HepG2 (cell line): ENCODE measurements around the gene TICAM2. TPM values are rescaled to one million over a fixed set of nuclear protein-coding genes. Genes with fewer than 3 reads are reported as not detected.

Experiments
- CENPBD1 ChIP-seq: sonication (generic); formaldehyde crosslinking; IDR thresholded peaks from 2 replicates; pipeline ENCODE4 v1.8.0; 2022; ENCODE audit warnings: missing genetic modification reagents, low read depth, mild to moderate bottlenecking, borderline replicate concordance
- DMAP1 ChIP-seq: IDR thresholded peaks from 2 replicates; pipeline ENCODE4 v1.6.1; 2016
- GTF2F1 ChIP-seq: fragments of 150-350 bp; IDR thresholded peaks from 2 replicates; pipeline ENCODE4 v1.6.1; 2014; ENCODE audit warnings: low read length
- HIVEP1 ChIP-seq: sonication (generic); formaldehyde crosslinking; IDR thresholded peaks from 2 replicates; pipeline ENCODE4 v1.4.0; 2020; ENCODE audit warnings: mild to moderate bottlenecking, missing genetic modification reagents
- HNF4G ChIP-seq, 2 experiments: sonication (generic) in 1 of 2; formaldehyde crosslinking in 1 of 2; IDR thresholded peaks; 2 replicates each; pipeline versions ENCODE4 v1.4.0 to v1.6.1; 2011 to 2020; ENCODE audit warnings: borderline replicate concordance in 2 of 2, low read depth in 2 of 2, mild to moderate bottlenecking in 2 of 2, low read length in 1 of 2, missing genetic modification reagents in 1 of 2, moderate library complexity in 1 of 2
- KDM1A ChIP-seq: IDR thresholded peaks from 2 replicates; pipeline ENCODE4 v1.6.1; 2016; ENCODE audit warnings: missing compliant biosample characterization
- MED1 ChIP-seq: sonication (generic); formaldehyde crosslinking; IDR thresholded peaks from 2 replicates; pipeline ENCODE4 v1.4.0; 2020; ENCODE audit warnings: missing genetic modification reagents
- NFAT5 ChIP-seq: sonication (generic); formaldehyde crosslinking; IDR thresholded peaks from 2 replicates; pipeline ENCODE4 v1.4.0; 2020; ENCODE audit warnings: missing genetic modification reagents
- NFE2L1 ChIP-seq: sonication (generic); formaldehyde crosslinking; IDR thresholded peaks from 2 replicates; pipeline ENCODE4 v1.4.0; 2020; ENCODE audit warnings: missing genetic modification reagents, mild to moderate bottlenecking, borderline replicate concordance
- NFIB ChIP-seq: sonication (generic); formaldehyde crosslinking; IDR thresholded peaks from 2 replicates; pipeline ENCODE4 v1.9.0; 2021; ENCODE audit warnings: missing genetic modification reagents, mild to moderate bottlenecking, borderline replicate concordance
- PRDM4 ChIP-seq: sonication (generic); formaldehyde crosslinking; IDR thresholded peaks from 2 replicates; pipeline ENCODE4 v1.9.0; 2021; ENCODE audit warnings: missing genetic modification reagents, borderline replicate concordance
- RCOR2 ChIP-seq: IDR thresholded peaks from 2 replicates; pipeline ENCODE4 v1.6.1; 2016; ENCODE audit warnings: missing biosample characterization, missing genetic modification reagents
- SUZ12 ChIP-seq: fragments of 150-350 bp; IDR thresholded peaks from 2 replicates; pipeline ENCODE4 v1.6.1; 2014; ENCODE audit warnings: low read depth, low read length
- TP53 ChIP-seq: sonication (generic); formaldehyde crosslinking; conservative IDR thresholded peaks from 2 replicates; pipeline ENCODE4 v1.4.0; 2020; ENCODE audit warnings: missing genetic modification reagents
- ZNF564 ChIP-seq: sonication (generic); formaldehyde crosslinking; IDR thresholded peaks from 2 replicates; pipeline ENCODE4 v1.8.1; 2023; ENCODE audit warnings: mild to moderate bottlenecking, missing genetic modification reagents
- ZNF660 ChIP-seq: sonication (generic); formaldehyde crosslinking; IDR thresholded peaks from 2 replicates; pipeline ENCODE4 v1.5.1; 2020; ENCODE audit warnings: mild to moderate bottlenecking, low read depth, missing genetic modification reagents, borderline replicate concordance
- ZUFSP ChIP-seq: sonication (generic); formaldehyde crosslinking; IDR thresholded peaks from 2 replicates; pipeline ENCODE4 v1.9.0; 2021; ENCODE audit warnings: missing genetic modification reagents, mild to moderate bottlenecking, borderline replicate concordance
- polyA plus RNA-seq, 8 experiments: library from polyadenylated mRNA; depleted of rRNA in 3 of 8; stranded (reverse) in 7 of 8; unstranded in 1 of 8; fragments of >200 nt; fragmentation: Illumina TruSeq in 4 of 8; extraction: Trizol in 4 of 8; gene quantifications; 2 replicates each; pipeline versions ENCODE4 v1.2.1 to v1.2.3, GENCODE V29; 2011 to 2016; ENCODE audit warnings: low read depth in 4 of 8, missing spikeins in 1 of 8, mixed read lengths in 1 of 8; ENCODE audit not compliant: insufficient read depth in 1 of 8
- total RNA-seq, 5 experiments: library from RNA; depleted of rRNA; stranded (reverse); fragments of >200 nt; fragmentation: Illumina TruSeq; extraction: Trizol; gene quantifications; 2 replicates each; pipeline ENCODE4 v1.2.3, GENCODE V29; 2016; ENCODE audit warnings: low read depth in 1 of 5

The TICAM2 gene
- total and polyA plus RNA-seq, 2 of the 13 experiments (the other 11 are each of a cell fraction or from before 2014, with no cell fraction given) = 0.04 TPM; not detected in 1

GRCh38 chr5:115544436-115545350, 57.6 kb downstream of the TICAM2 start, which contains the start of gene FEM1C (continued):
- TF ChIP-seq NFAT5 (no peak), NFE2L1 (CRISPR knock-in tag) (no peak), NFIB (CRISPR knock-in tag) (no peak), HNF4G (IDR thresholded peaks at IDR 0.05; ENCODE audit: borderline replicate concordance, low read depth, low read length) (no peak), HNF4G (CRISPR knock-in tag; IDR thresholded peaks at IDR 0.05; ENCODE audit: borderline replicate concordance, low read depth) (peak; percentile 39; the same call in 1 of the 2 replicates), SUZ12 (no peak), RCOR2 (CRISPR knock-in tag) (0 out of 2 replicates have a peak, but pooled peaks have one; percentile 43), MED1 (peak; percentile 80), ZNF564 (peak; percentile 79; the same call in 1 of the 2 replicates), TP53 (CRISPR knock-in tag) (no peak), CENPBD1 (CRISPR knock-in tag) (no peak; the same call in 1 of the 2 replicates), ZNF660 (CRISPR knock-in tag) (no peak), DMAP1 (peak; percentile 60), GTF2F1 (peak; percentile 53; the same call in 1 of the 2 replicates), ZUFSP (CRISPR knock-in tag) (no peak), KDM1A (0 out of 2 replicates have a peak, but pooled peaks have one; percentile 14), HIVEP1 (CRISPR knock-in tag) (no peak; the same call in 1 of the 2 replicates), PRDM4 (CRISPR knock-in tag) (no peak)
